Neuron (in vitro differentiated cells): Measurements from ENCODE around the gene TSPAN14.

ENCODE experiments used
- H2AFZ ChIP-seq: one replicate; pipeline ENCODE4 v1.6.1; 2013; ENCODE audit warnings: low read depth, mild to moderate bottlenecking, inconsistent platforms, low read length, moderate library complexity
- H3K27me3 ChIP-seq: one replicate; pipeline ENCODE4 v1.6.1; 2013; ENCODE audit warnings: low read length; ENCODE audit not compliant: insufficient read depth
- H3K36me3 ChIP-seq: one replicate; pipeline ENCODE4 v1.6.1; 2013; ENCODE audit warnings: low read length; ENCODE audit not compliant: insufficient read depth
- H3K4me1 ChIP-seq: one replicate; pipeline ENCODE4 v1.6.1; 2013; ENCODE audit warnings: low read length; ENCODE audit not compliant: insufficient read depth
- H3K4me3 ChIP-seq: 2 replicates; pipeline ENCODE4 v1.5.1; 2013; ENCODE audit warnings: mild to moderate bottlenecking, low read length, moderate library complexity
- H3K9me3 ChIP-seq: one replicate; pipeline ENCODE4 v1.6.1; 2013; ENCODE audit warnings: low read length

The TSPAN14 gene

GRCh38 chr10:80453056-80453841 is 861 bp upstream of the TSPAN14 start:
- H3K4me3 ChIP-seq = peak overlapping the region; percentile 57
- peaks cover 5% of the 10 kb centered on the region for H3K36me3 ChIP-seq
- H2AFZ ChIP-seq = peak overlapping the region; percentile 69

DNA sequence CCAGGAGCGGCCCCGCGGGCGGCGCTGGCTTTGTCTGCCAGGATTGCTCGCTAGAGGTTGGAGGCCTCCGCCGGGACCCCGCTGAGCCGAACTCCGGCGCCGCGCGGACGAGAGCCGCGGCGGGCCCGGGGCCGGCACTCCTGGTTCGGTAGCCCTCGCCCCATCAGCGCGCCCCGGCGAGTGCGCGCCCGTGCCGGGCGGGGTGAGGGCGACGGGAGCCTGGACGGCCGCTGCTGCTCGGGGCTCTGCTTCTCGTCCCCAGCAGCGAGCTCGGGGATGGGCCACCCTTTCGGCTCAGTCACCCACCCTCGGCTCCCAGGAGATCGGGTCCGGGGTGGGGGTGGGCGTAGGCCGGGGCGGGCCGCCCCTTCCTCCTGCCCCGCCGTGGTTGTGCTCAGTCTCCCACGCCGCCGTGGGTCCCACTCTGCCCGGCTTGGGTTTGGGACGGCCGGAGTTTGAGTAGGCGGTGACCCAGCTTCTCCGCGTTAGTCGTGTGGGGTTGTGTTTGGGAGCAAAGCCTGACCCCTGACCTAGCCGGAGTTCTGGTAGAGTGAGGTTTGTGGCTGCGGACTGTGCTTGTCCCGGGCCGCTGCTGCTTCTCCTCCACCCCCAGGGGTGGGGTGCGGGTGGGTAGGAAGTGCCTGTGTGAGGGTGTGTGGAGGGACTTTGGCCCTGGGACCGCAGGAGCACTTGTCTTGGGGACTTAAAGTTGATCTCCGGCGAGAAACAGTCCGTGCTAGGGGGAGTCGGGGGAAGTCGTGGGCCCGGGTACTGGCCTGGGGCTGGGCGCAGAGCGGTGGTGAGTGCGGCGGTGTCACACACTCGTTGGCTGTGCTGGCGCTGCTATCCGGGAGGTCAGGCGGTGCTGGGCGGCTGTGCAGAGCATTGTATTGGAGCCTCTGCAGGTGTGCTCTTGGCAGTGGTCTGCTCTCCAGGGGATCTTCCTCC is 677 bp downstream of the TSPAN14 start:
- Histone ChIP-seq H3K4me3 (peak overlapping the region; percentile 82), H3K4me1 (peaks cover 28% of the 10 kb centered on the region), H3K36me3 (peaks cover 5% of the 10 kb centered on the region), H3K9me3 (peaks cover 2% of the 10 kb centered on the region), H2AFZ (peak overlapping the region; percentile 57), H3K27me3 (no peaks in the 10 kb centered on the region)

More at GRCh38 chr10:80453056-80453841, 861 bp upstream of the TSPAN14 start:
- Histone ChIP-seq H3K9me3 (peaks cover 2% of the 10 kb centered on the region), H3K4me1 (peaks cover 20% of the 10 kb centered on the region), H3K27me3 (no peaks in the 10 kb centered on the region)

DNA sequence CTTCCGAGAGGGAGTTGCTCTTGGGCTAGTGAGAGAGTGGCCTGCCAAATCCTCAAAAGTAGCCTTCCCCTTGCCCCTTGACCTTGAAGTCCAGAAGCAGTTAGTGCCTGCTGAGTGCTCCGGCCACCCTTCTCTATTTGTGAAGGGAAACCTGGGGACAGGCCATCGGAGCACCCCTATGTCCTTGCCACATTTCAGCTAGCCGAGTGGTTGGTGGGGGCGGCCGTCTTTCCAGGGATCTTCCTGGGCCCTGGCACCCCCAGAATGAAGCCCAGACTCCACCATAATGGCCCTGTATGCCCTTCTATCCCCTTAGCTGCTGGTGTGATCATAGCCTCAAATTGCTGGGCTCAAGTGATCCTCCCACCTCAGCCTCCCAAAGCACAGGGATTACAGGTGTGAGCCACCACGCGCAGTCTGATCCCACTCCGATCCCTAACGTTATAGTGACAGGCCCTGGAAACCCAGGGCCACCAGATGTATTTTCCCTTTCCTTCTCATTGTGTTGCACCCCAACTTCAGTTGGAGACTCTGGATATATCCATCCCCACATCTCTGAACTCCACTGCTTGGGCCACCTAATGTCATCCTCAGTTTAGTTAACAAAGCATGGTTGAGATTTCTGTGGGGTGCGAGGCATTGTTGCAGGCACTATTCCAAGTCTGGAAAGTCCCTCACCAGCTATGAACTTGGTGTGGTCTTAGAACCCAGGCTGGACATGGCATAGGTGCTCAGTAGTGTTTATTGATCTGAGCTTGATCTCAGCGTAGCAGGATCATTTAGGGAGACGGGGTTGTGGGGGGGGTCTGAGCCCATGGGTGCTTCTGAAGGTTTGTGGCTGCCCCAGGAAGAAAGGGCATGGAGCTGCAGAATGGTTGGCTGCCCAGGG is 1.6 kb downstream of the TSPAN14 start:
- Histone ChIP-seq H3K36me3 (peaks cover 5% of the 10 kb centered on the region), H3K4me3 (peak overlapping the region; percentile 82), H3K9me3 (peaks cover 2% of the 10 kb centered on the region), H3K4me1 (peaks cover 32% of the 10 kb centered on the region), H3K27me3 (no peaks in the 10 kb centered on the region), H2AFZ (no peak overlapping the region)

- H3K4me3 ChIP-seq = no peak overlapping the region
- H3K27me3 ChIP-seq = no peaks in the 10 kb centered on the region
- no peak overlapping the region for H2AFZ ChIP-seq
- H3K36me3 ChIP-seq = peaks cover 5% of the 10 kb centered on the region
- H3K9me3 ChIP-seq = no peaks in the 10 kb centered on the region
- H3K4me1 ChIP-seq = peaks cover 46% of the 10 kb centered on the region
Observed at GRCh38 chr10:80457554-80458262, 3.6 kb downstream of the TSPAN14 start.

DNA sequence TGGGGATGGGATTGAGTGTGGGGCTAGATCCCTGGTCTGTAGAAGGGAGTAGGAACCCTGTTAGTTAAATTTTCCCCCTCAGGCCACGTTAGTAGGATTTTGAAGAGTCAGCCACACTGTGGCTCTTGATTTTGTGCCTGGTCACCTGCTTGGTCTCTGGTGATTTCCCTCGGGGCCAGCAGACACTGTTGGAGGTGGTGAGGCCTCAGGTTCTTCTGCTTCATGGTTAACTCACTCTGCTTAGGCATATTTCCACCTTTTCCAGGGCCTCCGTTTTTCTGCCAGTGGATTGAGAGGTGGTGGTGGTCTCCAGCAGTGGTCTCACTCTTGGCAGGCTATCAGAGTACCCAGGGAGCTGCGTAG is 4.1 kb downstream of the TSPAN14 start:
- Histone ChIP-seq H3K36me3 (peaks cover 5% of the 10 kb centered on the region), H3K9me3 (no peaks in the 10 kb centered on the region), H3K4me3 (no peak overlapping the region), H2AFZ (no peak overlapping the region), H3K4me1 (peaks cover 48% of the 10 kb centered on the region), H3K27me3 (no peaks in the 10 kb centered on the region)

DNA sequence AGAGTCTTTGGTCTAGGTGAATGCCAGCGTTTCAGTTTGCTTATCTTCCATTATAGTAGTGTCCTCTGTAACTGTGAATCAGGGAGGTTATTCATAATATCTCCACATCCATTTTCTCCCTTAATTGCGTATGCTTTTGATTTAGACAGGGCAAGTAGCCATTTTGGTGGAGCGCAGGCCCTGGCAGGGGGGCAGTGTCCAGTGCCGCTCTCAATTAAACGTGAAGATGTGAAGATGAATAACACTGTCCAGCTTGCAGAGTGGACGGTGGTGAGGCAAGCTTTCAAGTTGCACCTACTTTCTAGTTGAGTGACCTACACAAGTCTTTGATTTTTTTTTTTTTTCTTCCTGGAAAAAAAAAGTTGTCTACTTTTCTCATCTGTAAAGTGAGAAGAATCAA is 4.5 kb downstream of the TSPAN14 start:
- Histone ChIP-seq H3K4me3 (no peak overlapping the region), H3K9me3 (no peaks in the 10 kb centered on the region), H3K4me1 (peaks cover 50% of the 10 kb centered on the region), H3K27me3 (no peaks in the 10 kb centered on the region), H3K36me3 (peaks cover 5% of the 10 kb centered on the region), H2AFZ (no peak overlapping the region)

DNA sequence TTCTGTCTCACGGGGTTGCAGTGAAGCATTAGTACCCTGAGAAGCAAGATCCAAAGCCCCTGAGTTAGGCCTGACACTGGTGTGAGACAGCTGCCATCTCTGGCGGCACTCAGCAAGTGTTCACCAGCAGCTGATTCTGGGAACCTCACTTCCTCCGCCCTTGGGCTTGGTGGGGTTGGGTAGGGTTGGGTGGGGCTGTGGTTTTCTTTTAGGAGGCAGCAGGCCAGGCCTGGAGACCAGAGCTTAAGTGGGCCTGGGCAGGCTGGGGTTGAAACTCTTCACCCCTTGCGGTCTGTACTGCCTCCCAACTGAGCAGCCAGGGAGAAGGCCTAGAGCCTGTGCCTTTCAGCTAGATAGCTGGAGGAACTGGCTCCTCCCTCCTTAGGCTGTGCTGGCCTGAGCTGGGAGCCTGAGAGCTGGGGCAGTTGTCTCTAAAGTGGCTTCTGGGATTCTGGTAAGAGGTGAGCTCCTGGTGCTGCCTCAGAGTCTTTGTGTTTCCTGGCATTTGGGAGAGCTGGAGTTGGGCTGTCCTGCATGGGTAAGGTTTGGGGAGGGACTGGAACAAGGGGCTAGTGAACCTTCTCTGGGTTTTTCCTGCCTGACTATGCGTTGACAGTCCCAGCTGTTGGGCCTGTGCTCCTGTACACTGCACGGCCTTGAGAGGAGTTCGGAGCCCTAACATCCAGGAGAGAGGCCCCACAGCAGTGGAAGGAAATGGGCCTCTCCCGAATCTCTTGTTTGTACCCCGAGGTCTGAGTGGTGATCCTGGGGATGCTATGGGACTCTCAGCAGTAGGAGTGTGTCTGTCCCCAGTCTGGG is 5.1 kb downstream of the TSPAN14 start:
- H3K36me3 ChIP-seq = peaks cover 5% of the 10 kb centered on the region
- peaks cover 56% of the 10 kb centered on the region for H3K4me1 ChIP-seq
- no peak overlapping the region for H3K4me3 ChIP-seq
- no peak overlapping the region for H2AFZ ChIP-seq
- H3K27me3 ChIP-seq = no peaks in the 10 kb centered on the region
- no peaks in the 10 kb centered on the region for H3K9me3 ChIP-seq

- H3K27me3 ChIP-seq = no peaks in the 10 kb centered on the region
- peaks cover 61% of the 10 kb centered on the region for H3K4me1 ChIP-seq
- no peak overlapping the region for H3K4me3 ChIP-seq
- H2AFZ ChIP-seq = no peak overlapping the region
- no peaks in the 10 kb centered on the region for H3K9me3 ChIP-seq
- H3K36me3 ChIP-seq = peaks cover 5% of the 10 kb centered on the region
Observed at GRCh38 chr10:80460399-80461207, 6.5 kb downstream of the TSPAN14 start.

DNA sequence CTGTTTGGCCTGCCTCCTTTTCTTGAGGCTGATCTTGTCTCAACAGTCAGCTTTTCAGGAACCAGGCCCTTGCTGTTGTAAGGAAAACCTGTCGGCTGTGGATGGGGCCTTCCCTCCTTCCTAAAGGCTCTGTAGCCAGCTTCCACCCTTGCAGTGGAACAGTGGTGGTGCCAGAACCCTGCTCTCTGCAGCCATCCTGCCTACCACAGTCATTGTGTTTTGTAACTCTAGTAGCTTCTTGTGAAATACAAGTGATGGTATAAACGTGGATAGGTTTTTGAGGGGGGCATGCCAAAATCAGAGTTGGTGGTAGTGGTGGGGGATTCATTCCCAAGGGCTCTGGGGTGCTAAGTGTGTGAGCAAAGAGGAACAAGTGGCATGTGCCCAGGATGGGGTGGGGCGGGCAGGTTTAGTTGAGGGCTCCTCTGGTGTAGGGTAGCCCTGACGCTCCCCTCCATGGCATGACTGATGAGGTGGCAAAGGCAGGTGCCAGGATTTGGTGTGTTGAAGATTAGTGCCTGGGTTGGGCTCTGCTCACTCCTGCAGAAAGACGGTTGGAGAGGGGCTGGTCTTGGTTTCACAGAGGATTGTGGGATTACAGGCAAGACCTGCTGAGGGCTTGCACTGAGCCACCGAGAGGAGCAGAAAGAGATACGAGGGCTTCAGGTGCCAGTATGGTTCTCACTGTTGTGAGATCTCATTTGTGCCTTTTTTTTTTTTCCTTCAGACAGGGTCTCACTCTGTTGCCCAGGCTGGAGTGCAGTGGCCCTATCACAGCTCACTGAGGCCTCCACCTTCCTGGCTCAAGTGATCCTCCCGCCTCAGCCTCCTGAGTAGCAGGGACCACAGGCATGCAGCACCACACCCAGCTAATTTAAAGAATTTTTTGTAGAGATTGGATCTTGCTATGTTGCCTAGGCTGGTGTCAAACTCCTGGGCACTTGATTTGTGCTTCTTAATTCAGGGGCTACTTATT is 7.4 kb downstream of the TSPAN14 start:
- Histone ChIP-seq H2AFZ (no peak overlapping the region), H3K4me1 (peaks cover 63% of the 10 kb centered on the region), H3K4me3 (no peak overlapping the region), H3K9me3 (no peaks in the 10 kb centered on the region), H3K27me3 (no peaks in the 10 kb centered on the region), H3K36me3 (peaks cover 5% of the 10 kb centered on the region)

DNA sequence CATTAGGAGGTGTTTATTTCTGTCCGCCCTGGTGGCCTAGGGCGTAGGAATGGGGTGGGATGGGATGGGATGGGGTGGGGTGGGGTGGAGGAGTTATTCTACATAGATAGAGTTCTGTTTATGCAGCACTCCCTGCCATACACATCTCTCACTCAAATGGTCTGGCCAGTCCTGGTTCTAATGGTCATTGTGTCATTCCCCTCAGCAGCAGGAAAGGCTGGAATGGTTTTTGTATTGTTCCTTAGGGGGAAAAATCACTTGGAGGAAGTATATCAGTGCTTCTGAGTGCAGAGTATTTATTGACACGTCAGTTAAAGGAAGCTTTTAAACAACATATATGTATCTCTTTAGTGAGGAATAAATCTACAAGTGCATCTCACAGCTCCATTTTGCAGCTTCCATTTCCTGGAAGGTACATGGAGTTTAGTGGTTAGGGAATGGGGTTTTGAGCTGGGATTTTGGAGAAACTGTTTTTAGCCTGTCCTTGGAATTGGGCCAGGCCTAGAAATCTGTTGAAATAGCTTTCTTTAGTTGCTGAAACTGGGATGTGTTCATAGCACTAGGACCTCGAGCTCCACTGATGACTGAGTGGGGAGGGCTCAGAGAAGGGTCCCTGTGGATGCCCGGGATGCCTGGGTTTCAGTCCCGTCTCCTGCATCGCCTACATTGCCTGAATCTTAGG is 8.3 kb downstream of the TSPAN14 start:
- peaks cover 72% of the 10 kb centered on the region for H3K4me1 ChIP-seq
- no peaks in the 10 kb centered on the region for H3K9me3 ChIP-seq
- no peak overlapping the region for H2AFZ ChIP-seq
- H3K4me3 ChIP-seq = no peak overlapping the region
- H3K36me3 ChIP-seq = peaks cover 5% of the 10 kb centered on the region
- H3K27me3 ChIP-seq = no peaks in the 10 kb centered on the region
